Measurements from ENCODE around the gene SCN2B.
A peak's percentile ranks its signal among the peaks of the same experiment; 100 is the strongest.

Gene SCN2B

GRCh38 chr11:118152020-118152551 is 24.4 kb downstream of the SCN2B start:
- peak overlapping the region; percentile 81 for H3K4me3 ChIP-seq
- no peaks in the 10 kb centered on the region for H3K36me3 ChIP-seq (ENCODE audit: insufficient read depth, low read length)
- H3K27ac ChIP-seq, result no peak overlapping the region
- no peaks in the 10 kb centered on the region for H3K9me3 ChIP-seq (ENCODE audit: low read depth, low read length)
- H3K9ac ChIP-seq (ENCODE audit: insufficient read length), result peak overlapping the region; percentile 62
- TF ChIP-seq EZH2 (IDR thresholded peaks at IDR 0.05) (no peak), FOXP2 (optimal IDR thresholded peaks at IDR 0.05; ENCODE audit: control extremely low read depth, extremely low read length, insufficient read depth) (no peak), POLR2AphosphoS5 (IDR thresholded peaks at IDR 0.05; ENCODE audit: borderline replicate concordance, low read depth, low read length) (no peak)
- no peak for DNase-seq (ENCODE audit: low read depth, low spot score)

DNA sequence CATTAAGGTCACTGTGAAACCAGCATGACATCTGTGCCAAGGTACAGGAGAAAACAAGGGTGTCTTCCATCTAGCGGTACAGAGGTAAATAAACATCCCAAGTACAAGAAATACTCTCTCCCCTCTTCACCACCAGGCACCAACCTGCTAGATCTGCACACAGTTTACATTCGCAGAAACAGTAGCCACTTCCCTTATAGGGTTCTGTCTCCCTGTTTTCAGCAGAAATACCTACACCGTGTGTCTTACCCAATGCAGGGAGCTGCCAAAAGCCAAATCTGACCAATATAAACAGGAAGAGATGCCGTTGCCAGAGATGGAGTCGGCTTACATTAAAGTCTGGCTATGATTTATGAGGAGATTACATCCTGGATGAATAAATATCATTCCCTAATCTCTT is 25.0 kb downstream of the SCN2B start:
- no peak for TF ChIP-seq FOXP2 (optimal IDR thresholded peaks at IDR 0.05; ENCODE audit: control extremely low read depth, extremely low read length, insufficient read depth)
- TF ChIP-seq EZH2 (IDR thresholded peaks at IDR 0.05), result no peak
- DNase-seq (ENCODE audit: low read depth, low spot score), result no peak
- H3K4me3 ChIP-seq, result peak overlapping the region; percentile 81; the same call in 1 of the 2 replicates
- no peak overlapping the region for H3K27ac ChIP-seq
- no peaks in the 10 kb centered on the region for H3K36me3 ChIP-seq (ENCODE audit: insufficient read depth, low read length)
- H3K9me3 ChIP-seq (ENCODE audit: low read depth, low read length), result no peaks in the 10 kb centered on the region
- H3K9ac ChIP-seq (ENCODE audit: insufficient read length), result no peak overlapping the region

- no peak for TF ChIP-seq POLR2AphosphoS5 (IDR thresholded peaks at IDR 0.05; ENCODE audit: borderline replicate concordance, low read depth, low read length)
- no peak for TF ChIP-seq FOXP2 (optimal IDR thresholded peaks at IDR 0.05; ENCODE audit: control extremely low read depth, extremely low read length, insufficient read depth)
- no peak for TF ChIP-seq EZH2 (IDR thresholded peaks at IDR 0.05)
- H3K9me3 ChIP-seq (ENCODE audit: low read depth, low read length), result no peaks in the 10 kb centered on the region
- H3K9ac ChIP-seq (ENCODE audit: insufficient read length), result no peak overlapping the region
These were observed 26.9 kb downstream of the SCN2B start for GRCh38 chr11:118149493-118149892.

DNA sequence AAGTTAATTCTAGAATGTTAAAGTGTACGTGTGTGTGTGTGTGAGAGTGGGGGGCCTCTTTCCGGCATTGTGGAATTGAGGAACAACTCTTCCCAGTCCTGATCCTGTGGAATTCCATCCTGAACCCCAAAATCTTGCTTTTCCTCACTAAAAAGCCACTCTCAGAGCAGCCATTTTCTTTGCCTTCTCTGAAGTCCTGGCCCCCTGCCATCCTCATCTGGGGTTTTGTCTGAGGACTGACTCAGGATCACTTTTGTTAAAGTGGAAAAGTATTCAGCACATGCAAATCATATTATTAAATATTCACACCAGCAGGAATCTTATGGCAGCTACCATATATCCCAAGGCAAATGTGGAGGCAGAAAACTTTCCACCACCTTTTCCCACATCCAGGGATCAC is 27.6 kb downstream of the SCN2B start:
- TF ChIP-seq EZH2 (IDR thresholded peaks at IDR 0.05) (no peak), FOXP2 (optimal IDR thresholded peaks at IDR 0.05; ENCODE audit: control extremely low read depth, extremely low read length, insufficient read depth) (no peak), POLR2AphosphoS5 (IDR thresholded peaks at IDR 0.05; ENCODE audit: borderline replicate concordance, low read depth, low read length) (no peak)
- Histone ChIP-seq H3K9me3 (ENCODE audit: low read depth, low read length) (no peaks in the 10 kb centered on the region), H3K27ac (no peak overlapping the region), H3K36me3 (ENCODE audit: insufficient read depth, low read length) (no peaks in the 10 kb centered on the region), H3K4me3 (no peak overlapping the region), H3K9ac (ENCODE audit: insufficient read length) (no peak overlapping the region)
- no peak for DNase-seq (ENCODE audit: low read depth, low spot score)

More at GRCh38 chr11:118149493-118149892, 26.9 kb downstream of the SCN2B start:
- no peak for DNase-seq (ENCODE audit: low read depth, low spot score)
- no peak overlapping the region for H3K27ac ChIP-seq
- no peak overlapping the region for H3K4me3 ChIP-seq
- H3K36me3 ChIP-seq (ENCODE audit: insufficient read depth, low read length), result no peaks in the 10 kb centered on the region

- Histone ChIP-seq H3K9ac (ENCODE audit: insufficient read length) (no peak overlapping the region), H3K27ac (no peak overlapping the region), H3K9me3 (ENCODE audit: low read depth, low read length) (no peaks in the 10 kb centered on the region), H3K4me3 (no peak overlapping the region), H3K36me3 (ENCODE audit: insufficient read depth, low read length) (no peaks in the 10 kb centered on the region)
- TF ChIP-seq FOXP2 (optimal IDR thresholded peaks at IDR 0.05; ENCODE audit: control extremely low read depth, extremely low read length, insufficient read depth) (no peak), EZH2 (IDR thresholded peaks at IDR 0.05) (no peak), POLR2AphosphoS5 (IDR thresholded peaks at IDR 0.05; ENCODE audit: borderline replicate concordance, low read depth, low read length) (no peak)
- no peak for DNase-seq (ENCODE audit: low read depth, low spot score)
These were observed 28.2 kb downstream of the SCN2B start for GRCh38 chr11:118148240-118148639.

- Histone ChIP-seq H3K9ac (ENCODE audit: insufficient read length) (no peak overlapping the region), H3K27ac (no peak overlapping the region), H3K36me3 (ENCODE audit: insufficient read depth, low read length) (no peaks in the 10 kb centered on the region), H3K9me3 (ENCODE audit: low read depth, low read length) (no peaks in the 10 kb centered on the region), H3K4me3 (no peak overlapping the region)
- DNase-seq (ENCODE audit: low read depth, low spot score), result no peak
- TF ChIP-seq POLR2AphosphoS5 (IDR thresholded peaks at IDR 0.05; ENCODE audit: borderline replicate concordance, low read depth, low read length), result no peak
- no peak for TF ChIP-seq FOXP2 (optimal IDR thresholded peaks at IDR 0.05; ENCODE audit: control extremely low read depth, extremely low read length, insufficient read depth)
- TF ChIP-seq EZH2 (IDR thresholded peaks at IDR 0.05), result no peak
These were observed 28.9 kb downstream of the SCN2B start for GRCh38 chr11:118147502-118147901.

DNA sequence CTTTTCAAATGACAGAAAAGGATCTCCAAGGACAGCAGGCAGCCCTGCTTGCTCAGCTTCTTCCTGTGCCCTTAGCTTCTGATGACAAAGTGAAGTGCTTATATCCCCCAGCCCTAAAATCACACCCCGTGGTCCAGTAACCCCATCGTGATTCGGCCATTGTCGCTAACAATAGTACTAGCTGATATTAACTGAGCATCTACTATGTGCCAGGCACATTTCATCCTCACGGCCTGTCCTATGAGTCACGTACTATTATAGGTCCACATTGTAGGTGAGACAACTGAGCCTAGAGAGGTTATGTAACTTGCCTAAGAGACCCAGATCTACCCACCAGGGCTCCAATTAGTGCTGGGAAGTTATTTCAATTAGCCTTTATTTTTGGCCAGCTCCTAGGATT is 29.9 kb downstream of the SCN2B start:
- H3K4me3 ChIP-seq, result no peak overlapping the region
- H3K36me3 ChIP-seq (ENCODE audit: insufficient read depth, low read length), result no peaks in the 10 kb centered on the region
- DNase-seq (ENCODE audit: low read depth, low spot score), result no peak
- no peak overlapping the region for H3K27ac ChIP-seq
- TF ChIP-seq FOXP2 (optimal IDR thresholded peaks at IDR 0.05; ENCODE audit: control extremely low read depth, extremely low read length, insufficient read depth) (no peak), POLR2AphosphoS5 (IDR thresholded peaks at IDR 0.05; ENCODE audit: borderline replicate concordance, low read depth, low read length) (no peak), EZH2 (IDR thresholded peaks at IDR 0.05) (no peak)
- H3K9ac ChIP-seq (ENCODE audit: insufficient read length), result no peak overlapping the region
- no peaks in the 10 kb centered on the region for H3K9me3 ChIP-seq (ENCODE audit: low read depth, low read length)

- no peaks in the 10 kb centered on the region for H3K9me3 ChIP-seq (ENCODE audit: low read depth, low read length)
- TF ChIP-seq FOXP2 (optimal IDR thresholded peaks at IDR 0.05; ENCODE audit: control extremely low read depth, extremely low read length, insufficient read depth), result no peak
- no peak for DNase-seq (ENCODE audit: low read depth, low spot score)
- H3K27ac ChIP-seq, result no peak overlapping the region
- no peaks in the 10 kb centered on the region for H3K36me3 ChIP-seq (ENCODE audit: insufficient read depth, low read length)
- H3K9ac ChIP-seq (ENCODE audit: insufficient read length), result no peak overlapping the region
- H3K4me3 ChIP-seq, result peak overlapping the region; percentile 71
These were observed 30.9 kb downstream of the SCN2B start for GRCh38 chr11:118145285-118146227.

Data from SK-N-MC (cell line).